ENCODE data around the gene CTXND1. TPM values are rescaled to one million over a fixed set of nuclear protein-coding genes. Genes with fewer than 3 reads are reported as not detected.

The CTXND1 gene
- total RNA-seq, 4 donors from 2014 or later: 0.33 to 0.80 (median 0.56) TPM

DNA sequence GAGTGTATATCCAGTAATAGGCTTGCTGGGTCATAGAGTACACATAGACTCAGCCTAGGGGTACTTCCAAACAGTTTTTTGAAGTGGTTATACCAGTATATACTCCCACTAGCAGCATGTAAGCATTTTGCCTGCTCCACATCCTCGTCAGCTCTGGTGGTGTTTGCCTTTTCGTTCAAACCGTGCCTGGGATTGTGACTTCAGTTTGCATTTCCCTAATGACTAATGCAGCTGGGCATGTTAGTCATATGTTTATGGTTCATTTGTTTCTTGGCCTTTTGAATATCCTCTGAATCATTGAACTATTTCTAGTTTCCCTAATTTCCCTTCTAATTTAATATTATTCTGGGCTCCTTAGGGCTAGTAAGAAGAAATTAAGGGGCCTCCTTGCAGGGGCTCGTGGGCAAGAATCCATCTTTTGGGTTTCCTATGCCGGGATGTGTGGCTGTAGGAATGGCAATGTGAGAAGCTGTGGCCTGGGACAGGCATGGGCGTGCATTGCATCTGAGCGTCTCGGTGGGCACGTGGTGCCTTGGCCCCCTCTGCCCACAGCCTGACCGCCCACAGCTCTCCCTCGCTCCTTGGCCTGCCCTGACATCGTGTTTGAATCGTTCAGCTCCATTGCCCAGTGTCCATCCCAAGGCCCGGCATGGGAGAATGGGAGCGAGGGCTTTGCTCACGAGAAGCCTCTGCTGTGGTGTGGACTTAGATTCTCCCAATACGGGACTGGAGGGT lies 72.8 kb downstream of the CTXND1 start:
- H3K36me3 ChIP-seq: peaks cover 17 to 88% (median 47%) of the 10 kb centered on the region in 4 donors
- peaks cover 0 to 12% (median 7%) of the 10 kb centered on the region in 4 donors for H3K4me1 ChIP-seq
- H3K27me3 ChIP-seq: no peaks in the 10 kb centered on the region
- no peak for DNase-seq (ENCODE audit: extremely low spot score)
- WGBS: 78% methylated on average over 15 of the region's 17 CpGs
- intact Hi-C loops (cut with DNase I): no loop called here
- TF ChIP-seq EP300 (IDR thresholded peaks at IDR 0.05) (no peak), POLR2A (IDR thresholded peaks at IDR 0.05; ENCODE audit: low read depth) (no peak), POLR2AphosphoS5 (IDR thresholded peaks at IDR 0.05) (no peak)
- TF ChIP-seq, protein P1, sequence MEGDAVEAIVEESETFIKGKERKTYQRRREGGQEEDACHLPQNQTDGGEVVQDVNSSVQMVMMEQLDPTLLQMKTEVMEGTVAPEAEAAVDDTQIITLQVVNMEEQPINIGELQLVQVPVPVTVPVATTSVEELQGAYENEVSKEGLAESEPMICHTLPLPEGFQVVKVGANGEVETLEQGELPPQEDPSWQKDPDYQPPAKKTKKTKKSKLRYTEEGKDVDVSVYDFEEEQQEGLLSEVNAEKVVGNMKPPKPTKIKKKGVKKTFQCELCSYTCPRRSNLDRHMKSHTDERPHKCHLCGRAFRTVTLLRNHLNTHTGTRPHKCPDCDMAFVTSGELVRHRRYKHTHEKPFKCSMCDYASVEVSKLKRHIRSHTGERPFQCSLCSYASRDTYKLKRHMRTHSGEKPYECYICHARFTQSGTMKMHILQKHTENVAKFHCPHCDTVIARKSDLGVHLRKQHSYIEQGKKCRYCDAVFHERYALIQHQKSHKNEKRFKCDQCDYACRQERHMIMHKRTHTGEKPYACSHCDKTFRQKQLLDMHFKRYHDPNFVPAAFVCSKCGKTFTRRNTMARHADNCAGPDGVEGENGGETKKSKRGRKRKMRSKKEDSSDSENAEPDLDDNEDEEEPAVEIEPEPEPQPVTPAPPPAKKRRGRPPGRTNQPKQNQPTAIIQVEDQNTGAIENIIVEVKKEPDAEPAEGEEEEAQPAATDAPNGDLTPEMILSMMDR (IDR thresholded peaks at IDR 0.05): no peak
- H3K4me3 ChIP-seq: no peak overlapping the region
- peak overlapping the region in 1 of 4 donors; percentile 48 for H3K27ac ChIP-seq (replicated peaks in 1 of 4)
- no peaks in the 10 kb centered on the region for H3K9me3 ChIP-seq

DNA sequence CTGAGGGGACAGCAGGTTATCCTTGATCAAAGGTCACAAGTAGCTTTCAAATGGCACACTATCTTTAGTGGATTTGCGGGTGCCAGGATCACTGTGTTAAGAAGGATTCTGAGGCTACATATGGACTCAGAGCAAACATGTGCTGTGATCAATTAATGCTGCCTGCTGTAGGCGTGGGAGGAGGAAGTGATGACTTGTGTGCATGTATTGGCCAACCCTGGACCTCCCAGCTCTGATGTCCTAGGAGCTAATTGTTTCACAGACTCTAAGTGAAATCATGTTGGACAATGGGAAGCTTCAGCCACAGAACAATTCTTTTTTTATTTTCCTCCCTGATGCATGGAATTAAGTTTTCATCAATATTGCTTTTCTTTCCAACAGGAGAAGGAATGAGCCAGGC lies 74.9 kb downstream of the CTXND1 start:
- intact Hi-C loops (cut with DNase I): no loop called here
- WGBS: 100% methylated on average over 2 of the region's 2 CpGs
- no peak overlapping the region for H3K27ac ChIP-seq (replicated peaks in 1 of 4)
- no peaks in the 10 kb centered on the region for H3K27me3 ChIP-seq
- TF ChIP-seq POLR2A (IDR thresholded peaks at IDR 0.05; ENCODE audit: low read depth) (no peak), EP300 (IDR thresholded peaks at IDR 0.05) (no peak), POLR2AphosphoS5 (IDR thresholded peaks at IDR 0.05) (no peak)
- TF ChIP-seq, protein P1 (IDR thresholded peaks at IDR 0.05): no peak
- H3K4me1 ChIP-seq: peaks cover 5 to 20% (median 12%) of the 10 kb centered on the region in 4 donors
- no peak overlapping the region for H3K4me3 ChIP-seq
- peaks cover 6 to 76% (median 37%) of the 10 kb centered on the region in 4 donors for H3K36me3 ChIP-seq
- DNase-seq (ENCODE audit: extremely low spot score): no peak
- H3K9me3 ChIP-seq: no peaks in the 10 kb centered on the region

DNA sequence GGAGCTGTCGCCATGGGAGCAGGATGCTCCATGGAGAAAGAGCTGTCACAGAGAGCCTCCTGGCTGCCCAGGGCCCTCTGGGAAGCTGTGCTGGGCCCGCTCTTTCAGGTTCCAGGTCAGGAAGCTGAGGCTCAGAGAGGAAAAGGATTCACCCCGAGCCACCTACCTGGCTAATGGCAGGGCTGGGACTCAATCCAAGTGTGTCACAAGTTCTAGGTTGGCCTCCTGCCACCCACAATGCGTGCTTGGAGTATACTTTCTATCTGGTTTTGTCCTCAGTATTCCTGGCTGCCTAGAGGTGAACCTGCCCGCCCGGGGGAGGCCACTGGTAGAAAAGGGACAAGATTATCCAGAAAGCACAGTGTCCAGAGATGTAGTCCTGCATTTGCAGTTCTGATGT lies 75.6 kb downstream of the CTXND1 start:
- no peaks in the 10 kb centered on the region for H3K27me3 ChIP-seq
- H3K36me3 ChIP-seq: peaks cover 6 to 71% (median 34%) of the 10 kb centered on the region in 4 donors
- WGBS: 58% methylated on average over 5 of the region's 6 CpGs
- H3K27ac ChIP-seq (replicated peaks in 1 of 4): no peak overlapping the region
- TF ChIP-seq, protein P1 (IDR thresholded peaks at IDR 0.05): no peak
- no peak for TF ChIP-seq POLR2AphosphoS5 (IDR thresholded peaks at IDR 0.05)
- no peak for TF ChIP-seq EP300 (IDR thresholded peaks at IDR 0.05)
- TF ChIP-seq POLR2A (IDR thresholded peaks at IDR 0.05; ENCODE audit: low read depth): no peak
- no peak overlapping the region for H3K4me3 ChIP-seq
- H3K4me1 ChIP-seq: peaks cover 5 to 20% (median 12%) of the 10 kb centered on the region in 4 donors
- H3K9me3 ChIP-seq: no peaks in the 10 kb centered on the region
- DNase-seq (ENCODE audit: extremely low spot score): no peak
- intact Hi-C loops (cut with DNase I): no loop called here

DNA sequence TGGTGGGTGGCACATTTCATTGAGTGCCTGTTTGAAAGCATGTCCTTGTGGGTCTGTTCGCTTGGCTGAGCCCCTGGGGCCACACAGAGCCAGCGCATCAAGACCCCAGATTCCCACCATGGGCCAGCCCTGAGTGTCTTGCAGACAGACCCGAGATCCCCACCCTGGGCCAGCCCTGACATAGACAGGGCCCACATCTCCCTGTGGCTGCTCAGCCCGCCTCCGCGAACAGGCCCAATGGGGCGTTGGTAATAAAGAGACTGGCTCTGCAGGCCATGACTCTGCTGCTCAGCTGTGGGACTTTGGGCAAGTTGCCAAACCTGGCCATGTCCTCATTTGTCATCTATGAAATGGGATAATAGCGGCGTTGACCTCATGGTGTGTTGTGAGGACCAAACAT lies 76.6 kb downstream of the CTXND1 start:
- Histone ChIP-seq H3K4me1 (peaks cover 5 to 20% (median 12%) of the 10 kb centered on the region in 4 donors), H3K36me3 (peaks cover 0 to 64% (median 24%) of the 10 kb centered on the region in 4 donors), H3K4me3 (no peak overlapping the region), H3K9me3 (no peaks in the 10 kb centered on the region), H3K27me3 (no peaks in the 10 kb centered on the region), H3K27ac (replicated peaks in 1 of 4) (no peak overlapping the region)
- intact Hi-C loops (cut with DNase I): no loop called here
- TF ChIP-seq, protein P1 (IDR thresholded peaks at IDR 0.05): no peak
- TF ChIP-seq POLR2AphosphoS5 (IDR thresholded peaks at IDR 0.05) (no peak), POLR2A (IDR thresholded peaks at IDR 0.05; ENCODE audit: low read depth) (no peak), EP300 (IDR thresholded peaks at IDR 0.05) (no peak)
- 93% methylated on average over 6 of the region's 9 CpGs for WGBS
- no peak for DNase-seq (ENCODE audit: extremely low spot score)

Measured in esophagus muscularis mucosa (tissue), 4 donors.